HG03135 (cell line): ENCODE data around the gene KCNK3.

ENCODE experiments used
- ATAC-seq: cut with Tn5 transposase; IDR thresholded peaks from one replicate; pipeline ENCODE4 v1.9.1; 2021; ENCODE audit warnings: mild to moderate bottlenecking, moderate library complexity; ENCODE audit not compliant: unreplicated experiment

Gene KCNK3

GRCh38 chr2:26726228-26726627 is 33.7 kb downstream of the KCNK3 start:
- ATAC-seq, result no peak

- no peak for ATAC-seq
These were observed 35.4 kb downstream of the KCNK3 start for GRCh38 chr2:26727641-26728561.

- no peak for ATAC-seq
These were observed 36.8 kb downstream of the KCNK3 start for GRCh38 chr2:26729311-26729710.

GRCh38 chr2:26730549-26731344 is 38.2 kb downstream of the KCNK3 start:
- no peak for ATAC-seq

- ATAC-seq, result no peak
These were observed 39.2 kb downstream of the KCNK3 start for GRCh38 chr2:26731714-26732113.

- ATAC-seq, result no peak
These were observed 39.9 kb downstream of the KCNK3 start for GRCh38 chr2:26732446-26732845.

GRCh38 chr2:26733413-26733812 is 40.9 kb downstream of the KCNK3 start:
- ATAC-seq, result no peak

- no peak for ATAC-seq
These were observed 42.6 kb downstream of the KCNK3 start for GRCh38 chr2:26735097-26735496.

GRCh38 chr2:26735883-26736588 is 43.5 kb downstream of the KCNK3 start:
- ATAC-seq, result no peak

GRCh38 chr2:26737221-26737620 is 44.7 kb downstream of the KCNK3 start:
- ATAC-seq, result no peak

GRCh38 chr2:26738481-26738880 is 46.0 kb downstream of the KCNK3 start:
- ATAC-seq, result no peak

GRCh38 chr2:26739514-26739913 is 47.0 kb downstream of the KCNK3 start:
- ATAC-seq, result no peak

- no peak for ATAC-seq
These were observed 47.8 kb downstream of the KCNK3 start for GRCh38 chr2:26740346-26740745.

- ATAC-seq, result no peak
These were observed 48.4 kb downstream of the KCNK3 start for GRCh38 chr2:26740890-26741302.

- no peak for ATAC-seq
These were observed 49.7 kb downstream of the KCNK3 start for GRCh38 chr2:26742048-26742770.

- ATAC-seq, result no peak
These were observed 51.3 kb downstream of the KCNK3 start for GRCh38 chr2:26743852-26744251.

GRCh38 chr2:26744953-26745352 is 52.4 kb downstream of the KCNK3 start:
- ATAC-seq, result no peak

GRCh38 chr2:26745609-26746327 is 53.2 kb downstream of the KCNK3 start:
- ATAC-seq, result no peak

GRCh38 chr2:26746934-26747333 is 54.4 kb downstream of the KCNK3 start:
- no peak for ATAC-seq
